Body of pancreas (tissue), 4 donors: ENCODE data around the gene NKIRAS2. TPM values are rescaled to one million over a fixed set of nuclear protein-coding genes. Genes with fewer than 3 reads are reported as not detected.

Experiments
- ATAC-seq: fragments of 150-250 bp; one replicate; pipeline ENCODE4 v1.9.1; 2016
- DNase-seq, 4 donors: peaks; one replicate each; pipeline ENCODE4 v3.0.0-alpha.2; 2019
- H3K27ac ChIP-seq, 4 donors: fragments of 200-600 bp; sonication (generic); 1 replicate in 3 of 4; 2 replicates in 1 of 4; pipeline versions ENCODE4 v1.5.1 to v1.6.1; 2016 to 2019; ENCODE audit warnings: mild to moderate bottlenecking in 1 of 4, mixed read lengths in 1 of 4, moderate library complexity in 1 of 4
- H3K27me3 ChIP-seq, 2 donors: fragments of 200-600 bp; sonication (generic); one replicate each; pipeline ENCODE4 v1.6.0; 2016; ENCODE audit warnings: mild to moderate bottlenecking in 1 of 2
- H3K36me3 ChIP-seq, 2 donors: fragments of 200-600 bp; sonication (generic); replicated peaks in 1 of 2; 2 replicates each; pipeline ENCODE4 v1.5.1; 2016; ENCODE audit warnings: low read depth in 2 of 2; ENCODE audit not compliant: insufficient read depth in 1 of 2
- H3K4me1 ChIP-seq: fragments of 200-600 bp; sonication (generic); one replicate; pipeline ENCODE4 v1.6.0; 2016
- H3K4me3 ChIP-seq, 2 donors: fragments of 200-600 bp; sonication (generic); 1 replicate in 1 of 2; 2 replicates in 1 of 2; pipeline ENCODE4 v1.5.1; 2016 to 2019
- H3K9me3 ChIP-seq, 3 donors: fragments of 200-600 bp; sonication (generic); 1 replicate in 2 of 3; 2 replicates in 1 of 3; pipeline ENCODE4 v1.5.1; 2016
- POLR2A ChIP-seq, 3 donors: fragments of 450-650 bp; IDR thresholded peaks; one replicate each; pipeline ENCODE4 v1.6.1; 2016; ENCODE audit warnings: antibody characterized with exemption in 3 of 3, mild to moderate bottlenecking in 2 of 3
- WGBS, 2 donors: methylation state at CpG; one replicate each; pipeline ENCODE4 v1.1.5; 2017; 5-methylcytosine and 5-hydroxymethylcytosine counted together
- intact Hi-C: fragments of 100-400 bp; cut with DNase I; formaldehyde crosslinking; loops from one replicate; pipeline ENCODE4 v1.15.1; 2023
- total RNA-seq, 2 donors: library from RNA; depleted of rRNA; stranded (reverse); fragments of >200 nt; gene quantifications; one replicate each; pipeline ENCODE4 v1.1.0, GENCODE V29; 2016
- TF ChIP-seq, protein P1 (sequence below), 7 experiments: fragments of 450-650 bp in 4 of 7; fragments of 200-600 bp in 3 of 7; sonication (generic) in 3 of 7; IDR thresholded peaks; one replicate each; pipeline ENCODE4 v1.5.1; 2016 to 2019; ENCODE audit warnings: antibody characterized with exemption in 7 of 7

Gene NKIRAS2
- 10 to 100 TPM; 17.1 to 19.2 TPM for total RNA-seq

GRCh38 chr17:42019509-42020404 lies at the start of gene NKIRAS2:
Gene NKIRAS2 (plus strand): TSS chr17:42020090. CDS start chr17:42021578, 1,488 bp downstream.
- peaks cover 50% of the 10 kb centered on the region for H3K4me1 ChIP-seq
- peak within 1 kb of the TSS; percentile 6 to 79 (median 75) for H3K27ac ChIP-seq
- TF ChIP-seq, protein P1, sequence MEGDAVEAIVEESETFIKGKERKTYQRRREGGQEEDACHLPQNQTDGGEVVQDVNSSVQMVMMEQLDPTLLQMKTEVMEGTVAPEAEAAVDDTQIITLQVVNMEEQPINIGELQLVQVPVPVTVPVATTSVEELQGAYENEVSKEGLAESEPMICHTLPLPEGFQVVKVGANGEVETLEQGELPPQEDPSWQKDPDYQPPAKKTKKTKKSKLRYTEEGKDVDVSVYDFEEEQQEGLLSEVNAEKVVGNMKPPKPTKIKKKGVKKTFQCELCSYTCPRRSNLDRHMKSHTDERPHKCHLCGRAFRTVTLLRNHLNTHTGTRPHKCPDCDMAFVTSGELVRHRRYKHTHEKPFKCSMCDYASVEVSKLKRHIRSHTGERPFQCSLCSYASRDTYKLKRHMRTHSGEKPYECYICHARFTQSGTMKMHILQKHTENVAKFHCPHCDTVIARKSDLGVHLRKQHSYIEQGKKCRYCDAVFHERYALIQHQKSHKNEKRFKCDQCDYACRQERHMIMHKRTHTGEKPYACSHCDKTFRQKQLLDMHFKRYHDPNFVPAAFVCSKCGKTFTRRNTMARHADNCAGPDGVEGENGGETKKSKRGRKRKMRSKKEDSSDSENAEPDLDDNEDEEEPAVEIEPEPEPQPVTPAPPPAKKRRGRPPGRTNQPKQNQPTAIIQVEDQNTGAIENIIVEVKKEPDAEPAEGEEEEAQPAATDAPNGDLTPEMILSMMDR (IDR thresholded peaks at IDR 0.05): peak; percentile 88 to 98 (median 95)
- peak; percentile 13 to 71 (median 62) for TF ChIP-seq POLR2A (IDR thresholded peaks at IDR 0.05)
- ATAC-seq: peak; percentile 83
- intact Hi-C loops: no loop called here
- H3K9me3 ChIP-seq: no peaks in the 10 kb centered on the region
- no peaks in the 10 kb centered on the region for H3K27me3 ChIP-seq
- H3K4me3 ChIP-seq: peak within 1 kb of the TSS; percentile 77 to 86
- peak; percentile 94 to 95 (median 95) for DNase-seq
- peaks cover 0 to 10% of the 10 kb centered on the region in 2 donors for H3K36me3 ChIP-seq
- 7 to 44% methylated on average over 7 to 39 of the region's 49 CpGs for WGBS, 2 donors

- Histone ChIP-seq H3K9me3 (no peaks in the 10 kb centered on the region), H3K4me1 (peaks cover 73% of the 10 kb centered on the region), H3K27me3 (no peaks in the 10 kb centered on the region), H3K36me3 (peaks cover 0 to 9% of the 10 kb centered on the region in 2 donors), H3K4me3 (no peak overlapping the region), H3K27ac (peak overlapping the region in 3 of 4 donors; percentile 13 to 82 (median 16))
- 81 to 83% methylated on average over 5 of the region's 5 CpGs for WGBS, 2 donors
- no peak for ATAC-seq
- no peak for TF ChIP-seq POLR2A (IDR thresholded peaks at IDR 0.05)
- TF ChIP-seq, protein P1 (IDR thresholded peaks at IDR 0.05): no peak
- DNase-seq: no peak
- intact Hi-C loops: no loop called here
Observed at GRCh38 chr17:41970901-41971331, 49.0 kb upstream of the NKIRAS2 start.

- WGBS, 2 donors: 84 to 85% methylated on average over 17 to 18 of the region's 18 CpGs
- Histone ChIP-seq H3K27ac (peak overlapping the region; percentile 73 to 82 (median 78)), H3K36me3 (peaks cover 0 to 15% of the 10 kb centered on the region in 2 donors), H3K4me1 (peaks cover 71% of the 10 kb centered on the region), H3K4me3 (no peak overlapping the region), H3K9me3 (no peaks in the 10 kb centered on the region), H3K27me3 (no peaks in the 10 kb centered on the region)
- intact Hi-C loops: no loop called here
- no peak for ATAC-seq
- TF ChIP-seq, protein P1 (IDR thresholded peaks at IDR 0.05): no peak
- no peak for TF ChIP-seq POLR2A (IDR thresholded peaks at IDR 0.05)
- DNase-seq: no peak
Observed at GRCh38 chr17:41971721-41972523, 48.0 kb upstream of the NKIRAS2 start.

GRCh38 chr17:41972571-41973407 lies 47.1 kb upstream of the NKIRAS2 start:
- H3K9me3 ChIP-seq: no peaks in the 10 kb centered on the region
- H3K27me3 ChIP-seq: no peaks in the 10 kb centered on the region
- TF ChIP-seq, protein P1 (IDR thresholded peaks at IDR 0.05): peak in 1 of 7 experiments; percentile 10
- no peak for TF ChIP-seq POLR2A (IDR thresholded peaks at IDR 0.05)
- H3K36me3 ChIP-seq: peaks cover 0 to 17% of the 10 kb centered on the region in 2 donors
- H3K4me1 ChIP-seq: peaks cover 67% of the 10 kb centered on the region
- H3K27ac ChIP-seq: peak overlapping the region; percentile 73 to 82 (median 78)
- ATAC-seq (peak; percentile 87), DNase-seq (peak; percentile 79 to 90 (median 88))
- WGBS, 2 donors: 30 to 36% methylated on average over 19 to 20 of the region's 22 CpGs
- no peak overlapping the region for H3K4me3 ChIP-seq
- intact Hi-C loops: no loop called here
